CD4-positive, alpha-beta T cell treated with Interleukin-17A for 4 hours (primary cell): ENCODE data around the gene MX2.
A peak's percentile ranks its signal among the peaks of the same experiment; 100 is the strongest.
"Not testable (repeated sequence)": the region's sequence is repeated elsewhere in the genome, so short reads cannot be mapped to it uniquely, and the experiment has no call there.

Source experiments
- DNase-seq: peaks from one replicate; pipeline ENCODE4 v3.0.0-alpha.2; 2020; ENCODE audit warnings: mixed read lengths

MX2 gene

GRCh38 chr21:41342035-41342434 lies 19.8 kb upstream of the MX2 start:
- DNase-seq: no peak

GRCh38 chr21:41344146-41344545 lies 17.7 kb upstream of the MX2 start:
- DNase-seq: no peak

GRCh38 chr21:41345356-41345755 lies 16.5 kb upstream of the MX2 start:
- DNase-seq: no peak

- DNase-seq: no peak
These were observed 15.7 kb upstream of the MX2 start for GRCh38 chr21:41345934-41346685.

- no peak for DNase-seq
These were observed 15.1 kb upstream of the MX2 start for GRCh38 chr21:41346758-41347157.

- DNase-seq: no peak
These were observed 13.4 kb upstream of the MX2 start for GRCh38 chr21:41348434-41348833.

GRCh38 chr21:41349126-41349525 lies 12.7 kb upstream of the MX2 start:
- DNase-seq: no peak

GRCh38 chr21:41349619-41350390 lies 12.0 kb upstream of the MX2 start:
- no peak for DNase-seq

- no peak for DNase-seq
These were observed 11.2 kb upstream of the MX2 start for GRCh38 chr21:41350436-41351155.

- no peak for DNase-seq
These were observed 4.3 kb upstream of the MX2 start for GRCh38 chr21:41357546-41357945.

GRCh38 chr21:41358193-41359166 lies 3.3 kb upstream of the MX2 start:
- no peak for DNase-seq

- no peak for DNase-seq
These were observed 2.5 kb upstream of the MX2 start for GRCh38 chr21:41359286-41359685.

GRCh38 chr21:41359754-41360071 lies 2.1 kb upstream of the MX2 start:
- DNase-seq: not testable (repeated sequence)

- no peak for DNase-seq
These were observed 1.6 kb upstream of the MX2 start for GRCh38 chr21:41360072-41360821.

GRCh38 chr21:41361053-41361785 lies 608 bp upstream of the MX2 start:
- DNase-seq: no peak

- peak; percentile 20 for DNase-seq
These were observed 960 bp downstream of the MX2 start for GRCh38 chr21:41362605-41363369.

GRCh38 chr21:41363370-41364270 lies 1.8 kb downstream of the MX2 start:
- no peak for DNase-seq

GRCh38 chr21:41364308-41364707 lies 2.5 kb downstream of the MX2 start:
- no peak for DNase-seq
